BLaER1 (cell line): ENCODE data around the gene UBXN7.

Source experiments
- H3K27ac ChIP-seq: shearing (Covaris generic); formaldehyde crosslinking; 2 replicates; pipeline ENCODE4 v1.8.1; 2022
- H3K27me3 ChIP-seq: shearing (Covaris generic); formaldehyde crosslinking; 2 replicates; pipeline ENCODE4 v1.8.1; 2022
- H3K36me3 ChIP-seq: shearing (Covaris generic); formaldehyde crosslinking; 2 replicates; pipeline ENCODE4 v1.8.1; 2022
- H3K4me1 ChIP-seq: shearing (Covaris generic); formaldehyde crosslinking; 2 replicates; pipeline ENCODE4 v1.8.1; 2022
- H3K4me2 ChIP-seq: shearing (Covaris generic); formaldehyde crosslinking; 2 replicates; pipeline ENCODE4 v1.8.1; 2022
- H3K4me3 ChIP-seq: shearing (Covaris generic); formaldehyde crosslinking; 2 replicates; pipeline ENCODE4 v1.8.1; 2022
- H3K9ac ChIP-seq: shearing (Covaris generic); formaldehyde crosslinking; 2 replicates; pipeline ENCODE4 v1.8.1; 2022
- H3K9me3 ChIP-seq: shearing (Covaris generic); formaldehyde crosslinking; 2 replicates; pipeline ENCODE4 v1.8.1; 2022
- H4K20me1 ChIP-seq: shearing (Covaris generic); formaldehyde crosslinking; 2 replicates; pipeline ENCODE4 v1.8.1; 2022
- Cebpa-rat ChIP-seq: shearing (Covaris generic); IDR thresholded peaks from 2 replicates; pipeline ENCODE4 v1.8.1; 2022

The UBXN7 gene

GRCh38 chr3:196339493-196340254 lies 92.6 kb downstream of the UBXN7 start:
- no peaks in the 10 kb centered on the region for H4K20me1 ChIP-seq
- no peak overlapping the region for H3K27ac ChIP-seq
- no peak for TF ChIP-seq Cebpa-rat
- H3K4me3 ChIP-seq: no peak overlapping the region
- H3K9me3 ChIP-seq: no peaks in the 10 kb centered on the region
- H3K9ac ChIP-seq: no peak overlapping the region
- H3K27me3 ChIP-seq: no peaks in the 10 kb centered on the region
- H3K4me1 ChIP-seq: peaks cover 6% of the 10 kb centered on the region
- no peak overlapping the region for H3K4me2 ChIP-seq
- H3K36me3 ChIP-seq: no peaks in the 10 kb centered on the region

DNA sequence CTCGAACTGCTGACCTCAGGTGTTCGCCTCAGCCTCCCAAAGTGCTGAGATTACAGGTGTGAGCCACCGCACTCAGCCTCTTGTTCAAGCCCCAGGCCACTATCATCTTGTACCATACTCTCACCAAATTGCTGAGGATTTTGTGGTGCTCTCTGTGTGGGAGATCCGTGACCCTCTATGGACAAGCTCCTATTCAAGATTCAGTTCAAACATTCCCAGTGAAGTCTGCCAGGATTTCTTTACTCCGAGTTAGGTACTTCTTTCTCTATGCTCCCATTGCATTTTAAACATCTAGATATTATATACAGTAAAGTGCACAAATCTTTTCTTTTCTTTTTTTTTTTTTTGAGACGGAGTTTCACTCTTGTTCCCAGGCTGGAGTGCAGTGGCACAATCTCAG lies 93.2 kb downstream of the UBXN7 start:
- H3K9me3 ChIP-seq: no peaks in the 10 kb centered on the region
- no peaks in the 10 kb centered on the region for H3K4me1 ChIP-seq
- H3K27me3 ChIP-seq: no peaks in the 10 kb centered on the region
- H3K4me2 ChIP-seq: no peak overlapping the region
- no peaks in the 10 kb centered on the region for H3K36me3 ChIP-seq
- no peaks in the 10 kb centered on the region for H4K20me1 ChIP-seq
- no peak overlapping the region for H3K27ac ChIP-seq
- no peak overlapping the region for H3K9ac ChIP-seq
- H3K4me3 ChIP-seq: no peak overlapping the region
- no peak for TF ChIP-seq Cebpa-rat

DNA sequence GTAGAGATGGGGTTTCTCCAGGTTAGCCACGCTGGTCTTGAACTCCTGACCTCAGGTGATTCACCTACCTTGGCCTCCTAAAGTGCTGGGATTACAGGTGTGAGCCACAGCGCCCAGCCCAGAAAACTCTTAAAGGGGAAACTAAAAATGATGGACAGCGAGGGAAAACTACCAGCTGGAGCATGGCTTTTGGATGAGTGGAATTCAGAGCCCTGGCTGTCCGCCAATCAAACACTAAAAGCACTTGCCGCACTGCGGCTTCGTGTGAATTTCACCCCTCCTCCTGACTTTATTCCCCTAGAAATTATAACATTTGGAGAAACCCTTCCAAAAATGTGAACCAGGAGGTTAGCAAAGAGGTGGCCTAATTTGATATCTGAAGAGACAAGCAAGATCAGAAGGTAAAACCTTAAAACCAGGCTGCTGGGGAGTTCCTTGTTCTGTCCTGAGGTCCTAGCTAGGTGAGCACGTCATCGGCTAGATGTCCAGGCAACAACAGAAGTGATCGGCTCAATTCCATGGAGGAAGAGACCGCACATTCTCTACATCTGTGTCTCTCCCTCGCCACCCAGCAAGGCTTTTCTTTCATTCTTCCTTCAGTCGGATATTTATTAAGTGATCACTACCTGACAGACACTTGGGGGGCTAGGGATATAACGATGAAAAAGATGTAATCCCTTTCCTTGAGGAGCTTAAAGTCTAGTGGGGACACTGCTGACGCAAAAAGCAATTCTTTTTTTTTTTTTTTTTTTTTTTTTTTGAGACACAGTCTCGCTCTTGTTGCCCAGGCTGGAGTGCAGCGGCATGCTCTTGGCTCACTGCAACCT lies 95.7 kb downstream of the UBXN7 start:
- Histone ChIP-seq H3K4me1 (no peaks in the 10 kb centered on the region), H3K36me3 (no peaks in the 10 kb centered on the region), H3K27ac (no peak overlapping the region), H3K4me2 (no peak overlapping the region), H3K9me3 (no peaks in the 10 kb centered on the region), H4K20me1 (no peaks in the 10 kb centered on the region), H3K4me3 (no peak overlapping the region), H3K27me3 (no peaks in the 10 kb centered on the region), H3K9ac (no peak overlapping the region)
- TF ChIP-seq Cebpa-rat: no peak

GRCh38 chr3:196335503-196335948 lies 96.7 kb downstream of the UBXN7 start:
- no peaks in the 10 kb centered on the region for H3K9me3 ChIP-seq
- H3K27me3 ChIP-seq: no peaks in the 10 kb centered on the region
- no peak for TF ChIP-seq Cebpa-rat
- no peaks in the 10 kb centered on the region for H3K36me3 ChIP-seq
- no peak overlapping the region for H3K27ac ChIP-seq
- no peaks in the 10 kb centered on the region for H3K4me1 ChIP-seq
- H4K20me1 ChIP-seq: no peaks in the 10 kb centered on the region
- H3K4me2 ChIP-seq: no peak overlapping the region
- H3K4me3 ChIP-seq: no peak overlapping the region
- H3K9ac ChIP-seq: no peak overlapping the region

DNA sequence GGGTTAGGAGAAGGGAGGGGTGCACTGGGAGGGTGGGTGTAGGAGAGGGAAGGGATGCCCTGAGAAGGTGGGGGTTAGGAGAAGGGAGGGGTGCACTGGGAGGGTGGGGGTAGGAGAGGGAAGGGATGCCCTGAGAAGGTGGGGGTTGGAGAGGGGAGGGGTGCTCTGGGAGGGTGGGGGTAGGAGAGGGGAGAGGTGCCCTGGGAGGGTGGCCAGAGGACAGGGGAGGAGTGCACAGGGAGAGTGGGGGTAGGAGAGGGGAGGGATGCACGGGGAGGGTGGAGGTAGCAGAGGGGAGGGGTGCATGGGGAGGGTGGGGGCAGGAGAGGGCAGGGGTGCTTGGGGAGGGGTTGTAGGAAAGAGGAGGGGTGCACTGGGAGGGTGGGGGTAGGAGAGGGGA lies 97.2 kb downstream of the UBXN7 start:
- H3K9ac ChIP-seq: no peak overlapping the region
- H3K4me1 ChIP-seq: no peaks in the 10 kb centered on the region
- no peaks in the 10 kb centered on the region for H3K9me3 ChIP-seq
- no peaks in the 10 kb centered on the region for H3K36me3 ChIP-seq
- TF ChIP-seq Cebpa-rat: no peak
- no peaks in the 10 kb centered on the region for H3K27me3 ChIP-seq
- no peaks in the 10 kb centered on the region for H4K20me1 ChIP-seq
- no peak overlapping the region for H3K4me2 ChIP-seq
- no peak overlapping the region for H3K27ac ChIP-seq
- H3K4me3 ChIP-seq: no peak overlapping the region

DNA sequence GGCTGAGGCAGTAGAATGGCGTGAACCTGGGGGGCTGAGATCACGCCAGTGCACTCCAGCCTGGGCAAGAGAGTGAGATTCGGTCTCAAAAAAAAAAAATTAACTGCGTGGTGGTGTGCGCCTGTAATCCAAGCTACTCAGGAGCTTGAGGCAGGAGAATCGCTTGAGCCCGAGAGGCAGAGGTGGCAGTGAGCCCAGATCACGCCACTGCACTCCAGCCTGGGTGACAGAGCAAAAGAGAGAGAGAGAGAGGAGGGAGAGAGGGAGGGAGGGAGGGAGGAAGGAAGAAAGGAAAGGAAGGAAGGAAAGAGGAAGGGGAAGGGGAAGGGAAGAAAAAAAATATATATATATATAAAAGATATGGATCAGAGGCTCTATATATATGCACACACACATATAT lies 100.1 kb downstream of the UBXN7 start:
- H3K4me3 ChIP-seq: no peak overlapping the region
- no peak overlapping the region for H3K4me2 ChIP-seq
- H3K27ac ChIP-seq: no peak overlapping the region
- TF ChIP-seq Cebpa-rat: no peak
- no peaks in the 10 kb centered on the region for H4K20me1 ChIP-seq
- no peak overlapping the region for H3K9ac ChIP-seq
- no peaks in the 10 kb centered on the region for H3K36me3 ChIP-seq
- H3K4me1 ChIP-seq: no peaks in the 10 kb centered on the region
- no peaks in the 10 kb centered on the region for H3K9me3 ChIP-seq
- H3K27me3 ChIP-seq: no peaks in the 10 kb centered on the region

- H4K20me1 ChIP-seq: no peaks in the 10 kb centered on the region
- H3K36me3 ChIP-seq: no peaks in the 10 kb centered on the region
- no peaks in the 10 kb centered on the region for H3K9me3 ChIP-seq
- H3K9ac ChIP-seq: no peak overlapping the region
- no peak overlapping the region for H3K27ac ChIP-seq
- no peaks in the 10 kb centered on the region for H3K27me3 ChIP-seq
- H3K4me3 ChIP-seq: no peak overlapping the region
- no peak overlapping the region for H3K4me2 ChIP-seq
- 0 out of 2 replicates have a peak, but pooled peaks cover 4% of the 10 kb centered on the region for H3K4me1 ChIP-seq
- no peak for TF ChIP-seq Cebpa-rat
Measured at GRCh38 chr3:196327405-196327804, 104.8 kb downstream of the UBXN7 start.

GRCh38 chr3:196326936-196327335 lies 105.3 kb downstream of the UBXN7 start:
- no peak for TF ChIP-seq Cebpa-rat

DNA sequence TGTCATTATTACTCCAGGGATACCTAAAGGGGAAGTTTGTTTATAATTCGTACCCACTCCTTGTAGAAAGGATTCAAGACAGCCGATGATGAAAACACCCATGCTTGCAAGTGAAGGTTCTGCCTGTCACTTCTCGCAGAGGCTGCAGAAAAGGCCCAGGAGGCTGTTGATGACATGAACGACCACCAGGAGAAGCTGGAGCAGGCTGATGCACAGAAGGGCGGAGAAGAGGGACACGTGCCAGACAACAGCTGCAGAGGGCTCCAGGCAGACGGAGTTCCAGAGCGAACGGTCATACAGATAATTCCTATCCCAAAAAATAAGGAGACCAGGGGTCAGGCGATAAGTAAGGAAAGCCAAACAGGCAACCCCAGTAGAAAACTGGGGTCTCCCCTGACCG lies 108.5 kb downstream of the UBXN7 start:
- Histone ChIP-seq H4K20me1 (no peaks in the 10 kb centered on the region), H3K27ac (no peak overlapping the region), H3K4me1 (peaks cover 9% of the 10 kb centered on the region), H3K4me2 (no peak overlapping the region), H3K9ac (no peak overlapping the region), H3K27me3 (no peaks in the 10 kb centered on the region), H3K4me3 (no peak overlapping the region), H3K9me3 (no peaks in the 10 kb centered on the region), H3K36me3 (no peaks in the 10 kb centered on the region)
- no peak for TF ChIP-seq Cebpa-rat

More at GRCh38 chr3:196326936-196327335, 105.3 kb downstream of the UBXN7 start:
- H3K4me3 ChIP-seq: no peak overlapping the region
- no peak overlapping the region for H3K27ac ChIP-seq
- H3K4me1 ChIP-seq: 0 out of 2 replicates have a peak, but pooled peaks cover 4% of the 10 kb centered on the region
- H3K9me3 ChIP-seq: no peaks in the 10 kb centered on the region
- H3K27me3 ChIP-seq: no peaks in the 10 kb centered on the region
- no peaks in the 10 kb centered on the region for H4K20me1 ChIP-seq
- no peaks in the 10 kb centered on the region for H3K36me3 ChIP-seq
- no peak overlapping the region for H3K9ac ChIP-seq
- no peak overlapping the region for H3K4me2 ChIP-seq

DNA sequence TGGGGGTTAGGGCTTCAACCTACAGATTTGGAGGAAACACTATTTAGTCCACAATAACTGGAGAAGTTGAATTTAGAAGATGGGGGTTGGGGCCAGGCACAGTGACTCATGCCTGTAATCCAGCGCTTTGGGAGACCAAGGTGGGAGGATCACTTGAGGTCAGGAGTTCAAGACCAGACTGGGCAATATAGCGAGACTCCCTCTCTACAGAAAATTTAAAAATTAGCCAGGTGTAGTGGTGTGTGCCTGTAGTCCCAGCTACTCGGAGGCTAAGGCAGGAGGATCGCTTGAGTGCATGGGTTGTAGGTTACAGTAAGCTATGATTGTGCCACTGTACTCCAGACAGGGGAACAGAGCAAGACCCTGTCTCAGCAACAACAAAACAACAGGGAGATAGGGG lies 109.2 kb downstream of the UBXN7 start:
- H3K36me3 ChIP-seq: no peaks in the 10 kb centered on the region
- H3K4me3 ChIP-seq: no peak overlapping the region
- no peak overlapping the region for H3K27ac ChIP-seq
- no peak for TF ChIP-seq Cebpa-rat
- H3K27me3 ChIP-seq: no peaks in the 10 kb centered on the region
- H4K20me1 ChIP-seq: no peaks in the 10 kb centered on the region
- no peaks in the 10 kb centered on the region for H3K9me3 ChIP-seq
- no peak overlapping the region for H3K4me2 ChIP-seq
- H3K9ac ChIP-seq: no peak overlapping the region
- H3K4me1 ChIP-seq: peaks cover 11% of the 10 kb centered on the region
